Natural killer cell (primary cell): ENCODE results near the gene LRP1B. TPM values are rescaled to one million over a fixed set of nuclear protein-coding genes. Genes with fewer than 3 reads are reported as not detected.

ENCODE experiments used
- ATAC-seq, 3 donors: fragments of 150-1000 bp in 2 of 3; fragments of 200-7000 bp in 1 of 3; cut with Tn5 transposase; 1 replicate in 1 of 3; 2 replicates in 2 of 3; pipeline ENCODE4 v1.10.0; 2021; ENCODE audit warnings: mild to moderate bottlenecking in 2 of 3, moderate library complexity in 2 of 3
- DNase-seq, 2 donors: peaks; one replicate each; pipeline versions ENCODE4 v3.0.0 to v3.0.0-alpha.2; 2013 to 2021; ENCODE audit warnings: mixed read lengths in 1 of 2
- H3K27ac ChIP-seq: one replicate; pipeline ENCODE4 v1.5.1; 2013; ENCODE audit warnings: mild to moderate bottlenecking, low read length
- H3K27me3 ChIP-seq: one replicate; pipeline ENCODE4 v1.6.1; 2013; ENCODE audit warnings: low read length; ENCODE audit not compliant: control insufficient read depth, insufficient read depth
- H3K36me3 ChIP-seq: one replicate; pipeline ENCODE4 v1.6.1; 2013; ENCODE audit warnings: low read length; ENCODE audit not compliant: control insufficient read depth, insufficient read depth
- H3K4me1 ChIP-seq: one replicate; pipeline ENCODE4 v1.6.1; 2013; ENCODE audit warnings: low read length; ENCODE audit not compliant: control insufficient read depth, insufficient read depth
- H3K4me3 ChIP-seq: one replicate; pipeline ENCODE4 v1.5.1; 2013; ENCODE audit warnings: low read length
- H3K9me3 ChIP-seq: one replicate; pipeline ENCODE4 v1.6.1; 2013; ENCODE audit warnings: low read length; ENCODE audit not compliant: control insufficient read depth, insufficient read depth
- H3K27ac Mint-ChIP-seq, 2 donors: one replicate each; pipeline ENCODE4 v1.8.0; 2022; ENCODE audit warnings: mild to moderate bottlenecking in 2 of 2, mixed read lengths in 2 of 2, moderate library complexity in 1 of 2
- H3K27me3 Mint-ChIP-seq, 2 donors: one replicate each; pipeline ENCODE4 v1.8.0; 2022; ENCODE audit warnings: low read depth in 2 of 2, mixed read lengths in 2 of 2
- H3K36me3 Mint-ChIP-seq: one replicate; pipeline ENCODE4 v1.8.0; 2022; ENCODE audit warnings: mixed read lengths
- H3K4me1 Mint-ChIP-seq, 2 donors: one replicate each; pipeline ENCODE4 v1.8.0; 2022; ENCODE audit warnings: mixed read lengths in 2 of 2
- H3K4me3 Mint-ChIP-seq: one replicate; pipeline ENCODE4 v1.8.0; 2022; ENCODE audit warnings: mild to moderate bottlenecking, moderate library complexity, mixed read lengths
- H3K9me3 Mint-ChIP-seq, 2 donors: one replicate each; pipeline ENCODE4 v1.8.0; 2022; ENCODE audit warnings: mixed read lengths in 2 of 2
- CTCF ChIP-seq: fragments of 200-600 bp; IDR thresholded peaks from one replicate; pipeline ENCODE4 v1.8.0; 2022; ENCODE audit warnings: antibody characterized with exemption
- WGBS: methylation state at CpG from one replicate; pipeline ENCODE4 v1.1.7; 2013; ENCODE audit warnings: missing lambda C conversion rate; ENCODE audit not compliant: insufficient coverage; 5-methylcytosine and 5-hydroxymethylcytosine counted together
- intact Hi-C: fragments of 100-400 bp; cut with micrococcal nuclease; formaldehyde crosslinking; loops from one replicate; pipeline ENCODE4 v1.14.2; 2022
- total RNA-seq, 4 donors: library from RNA; stranded (reverse); fragments of 120-200 nt in 1 of 4; gene quantifications; one replicate each; pipeline versions ENCODE4 v1.2.3 to v1.2.4, GENCODE V29; 2013 to 2022

Gene LRP1B
- total RNA-seq, 3 donors from 2014 or later (not counting 1 experiment from before 2014, with no cell fraction given): 0.05 TPM; not detected in 2

GRCh38 chr2:142031656-142032055, 99.2 kb downstream of the LRP1B start:
- no peaks in the 10 kb centered on the region for H3K36me3 Mint-ChIP-seq
- no peak overlapping the region for H3K27ac Mint-ChIP-seq
- H3K27me3 Mint-ChIP-seq: no peaks in the 10 kb centered on the region
- peaks cover 15 to 25% of the 10 kb centered on the region in 2 donors for H3K9me3 Mint-ChIP-seq
- ATAC-seq: no peak
- TF ChIP-seq CTCF: no peak
- 83% methylated on average over 2 of the region's 3 CpGs for WGBS
- DNase-seq: no peak
- H3K4me1 Mint-ChIP-seq: no peaks in the 10 kb centered on the region
- H3K9me3 ChIP-seq: no peaks in the 10 kb centered on the region
- no peak overlapping the region for H3K4me3 ChIP-seq
- H3K27me3 ChIP-seq: no peaks in the 10 kb centered on the region
- H3K4me3 Mint-ChIP-seq: no peak overlapping the region
- H3K4me1 ChIP-seq: no peaks in the 10 kb centered on the region
- intact Hi-C loops: no loop called here
- no peaks in the 10 kb centered on the region for H3K36me3 ChIP-seq
- H3K27ac ChIP-seq: no peak overlapping the region

GRCh38 chr2:142030735-142031134, 100.1 kb downstream of the LRP1B start:
- no peak overlapping the region for H3K4me3 Mint-ChIP-seq
- DNase-seq: no peak
- TF ChIP-seq CTCF: no peak
- Histone ChIP-seq H3K27me3 (no peaks in the 10 kb centered on the region), H3K4me3 (no peak overlapping the region), H3K36me3 (no peaks in the 10 kb centered on the region), H3K4me1 (no peaks in the 10 kb centered on the region), H3K9me3 (no peaks in the 10 kb centered on the region), H3K27ac (no peak overlapping the region)
- H3K4me1 Mint-ChIP-seq: no peaks in the 10 kb centered on the region
- no peaks in the 10 kb centered on the region for H3K27me3 Mint-ChIP-seq
- no peak for ATAC-seq
- WGBS: 76% methylated on average over 2 of the region's 2 CpGs
- no peak overlapping the region for H3K27ac Mint-ChIP-seq
- H3K9me3 Mint-ChIP-seq: peaks cover 12 to 21% of the 10 kb centered on the region in 2 donors
- intact Hi-C loops: no loop called here
- H3K36me3 Mint-ChIP-seq: no peaks in the 10 kb centered on the region

- ATAC-seq: no peak
- Mint-ChIP-seq H3K4me1 (no peaks in the 10 kb centered on the region), H3K27ac (no peak overlapping the region), H3K4me3 (no peak overlapping the region), H3K27me3 (no peaks in the 10 kb centered on the region), H3K9me3 (peaks cover 14 to 21% of the 10 kb centered on the region in 2 donors), H3K36me3 (no peaks in the 10 kb centered on the region)
- H3K27me3 ChIP-seq: no peaks in the 10 kb centered on the region
- no peak overlapping the region for H3K27ac ChIP-seq
- intact Hi-C loops: no loop called here
- no peak for TF ChIP-seq CTCF
- WGBS: 89% methylated on average over 1 of the region's 1 CpG
- H3K4me1 ChIP-seq: no peaks in the 10 kb centered on the region
- no peaks in the 10 kb centered on the region for H3K36me3 ChIP-seq
- DNase-seq: no peak
- H3K4me3 ChIP-seq: no peak overlapping the region
- H3K9me3 ChIP-seq: no peaks in the 10 kb centered on the region
Observed at GRCh38 chr2:142029974-142030373, 100.8 kb downstream of the LRP1B start.

GRCh38 chr2:142025394-142025793, 105.4 kb downstream of the LRP1B start:
- Mint-ChIP-seq H3K27ac (no peak overlapping the region), H3K4me1 (no peaks in the 10 kb centered on the region), H3K4me3 (no peak overlapping the region), H3K36me3 (no peaks in the 10 kb centered on the region), H3K9me3 (peaks cover 8 to 9% of the 10 kb centered on the region in 2 donors), H3K27me3 (no peaks in the 10 kb centered on the region)
- TF ChIP-seq CTCF: no peak
- no peak overlapping the region for H3K4me3 ChIP-seq
- ATAC-seq: no peak
- H3K27ac ChIP-seq: no peak overlapping the region
- intact Hi-C loops: no loop called here
- no peaks in the 10 kb centered on the region for H3K27me3 ChIP-seq
- no peaks in the 10 kb centered on the region for H3K36me3 ChIP-seq
- no peak for DNase-seq
- 100% methylated on average over 1 of the region's 1 CpG for WGBS
- H3K4me1 ChIP-seq: no peaks in the 10 kb centered on the region
- no peaks in the 10 kb centered on the region for H3K9me3 ChIP-seq
